ENCODE measurements around the gene WRAP53. TPM values are rescaled to one million over a fixed set of nuclear protein-coding genes. Genes with fewer than 3 reads are reported as not detected.

The WRAP53 gene
- total and polyA plus RNA-seq, 2 of the 13 experiments (the other 11 are each of a cell fraction or from before 2014, with no cell fraction given): 7.0 to 19.5 TPM

GRCh38 chr17:7655541-7655840 is 32.8 kb upstream of the WRAP53 start:
- BruUV-seq (replicated peaks): no TSS peak
- DNase-seq (ENCODE audit: low spot score) (no peak), ATAC-seq (no peak), FAIRE-seq (no peak)
- intact Hi-C loops (cut with micrococcal nuclease; ENCODE audit: unreplicated experiment): no loop called here
- ChIA-PET CTCF (ENCODE audit: low intra/inter-chr PET ratio, low total read pairs) (no interaction called here), POLR2A (interaction anchor here (1.0 kb wide), 1 partner anchor 28 kb away, joined by 5 read pairs; the partner anchor contains the start of gene SAT2)
- Histone ChIP-seq H3K36me3 (replicated peaks in 1 of 2; ENCODE audit: control insufficient read depth in 1 of 2, insufficient read depth in 2 of 2, low read length in 2 of 2) (no peaks in the 10 kb centered on the region), H4K20me1 (ENCODE audit: insufficient read depth, low read length) (no peaks in the 10 kb centered on the region), H3K4me3 (replicated peaks in 1 of 3; ENCODE audit: insufficient read depth in 1 of 3, low read depth in 2 of 3, low read length in 3 of 3) (no peak overlapping the region), H3K4me1 (ENCODE audit: insufficient read depth, low read length) (peaks cover 10% of the 10 kb centered on the region; the same call in 1 of the 2 replicates), H3K9me3 (ENCODE audit: low read length) (no peaks in the 10 kb centered on the region), H3K79me2 (ENCODE audit: insufficient read depth, low read length) (no peaks in the 10 kb centered on the region), H2AFZ (ENCODE audit: low read length) (no peak overlapping the region), H3K27me3 (ENCODE audit: control insufficient read depth in 1 of 2, insufficient read depth in 2 of 2, low read length in 2 of 2) (peaks cover 3 to 49% of the 10 kb centered on the region in 2 experiments), H3K4me2 (ENCODE audit: low read depth, low read length) (no peak overlapping the region), H3K9ac (ENCODE audit: insufficient read depth, low read depth, low read length) (no peak overlapping the region), H3K27ac (ENCODE audit: extremely low read length, insufficient read depth, low read length) (no peak overlapping the region)
- 81% methylated on average over 15 of the region's 17 CpGs for WGBS (ENCODE audit: low lambda C conversion rate)
- TF ChIP-seq ZNF709 (CRISPR knock-in tag; IDR thresholded peaks at IDR 0.05) (no peak), NFE2L1 (CRISPR knock-in tag; IDR thresholded peaks at IDR 0.05; ENCODE audit: borderline replicate concordance) (no peak), HIC2 (CRISPR knock-in tag; IDR thresholded peaks at IDR 0.05; ENCODE audit: low read depth) (no peak), POLR2G (IDR thresholded peaks at IDR 0.05; ENCODE audit: low read depth, low read length) (no peak), ZNF124 (CRISPR knock-in tag; IDR thresholded peaks at IDR 0.05) (no peak), PTBP1 (IDR thresholded peaks at IDR 0.05; ENCODE audit: low read depth, low read length, poor library complexity, severe bottlenecking) (no peak), AGO1 (IDR thresholded peaks at IDR 0.05; ENCODE audit: low read depth, low read length, poor library complexity, severe bottlenecking) (no peak), NR2F1 (CRISPR knock-in tag; IDR thresholded peaks at IDR 0.05) (no peak), REXO4 (CRISPR knock-in tag; IDR thresholded peaks at IDR 0.05; ENCODE audit: borderline replicate concordance) (no peak), YY1 (IDR thresholded peaks at IDR 0.05; ENCODE audit: insufficient read depth, insufficient replicate concordance, low read depth, low read length) (no peak), ARNTL (CRISPR knock-in tag; IDR thresholded peaks at IDR 0.05) (no peak), ZNF557 (CRISPR knock-in tag; IDR thresholded peaks at IDR 0.05) (no peak), HNRNPUL1 (IDR thresholded peaks at IDR 0.05; ENCODE audit: low read depth, low read length) (no peak), HMG20A (CRISPR knock-in tag; IDR thresholded peaks at IDR 0.05; ENCODE audit: borderline replicate concordance) (no peak)
- TF ChIP-seq, protein P1, sequence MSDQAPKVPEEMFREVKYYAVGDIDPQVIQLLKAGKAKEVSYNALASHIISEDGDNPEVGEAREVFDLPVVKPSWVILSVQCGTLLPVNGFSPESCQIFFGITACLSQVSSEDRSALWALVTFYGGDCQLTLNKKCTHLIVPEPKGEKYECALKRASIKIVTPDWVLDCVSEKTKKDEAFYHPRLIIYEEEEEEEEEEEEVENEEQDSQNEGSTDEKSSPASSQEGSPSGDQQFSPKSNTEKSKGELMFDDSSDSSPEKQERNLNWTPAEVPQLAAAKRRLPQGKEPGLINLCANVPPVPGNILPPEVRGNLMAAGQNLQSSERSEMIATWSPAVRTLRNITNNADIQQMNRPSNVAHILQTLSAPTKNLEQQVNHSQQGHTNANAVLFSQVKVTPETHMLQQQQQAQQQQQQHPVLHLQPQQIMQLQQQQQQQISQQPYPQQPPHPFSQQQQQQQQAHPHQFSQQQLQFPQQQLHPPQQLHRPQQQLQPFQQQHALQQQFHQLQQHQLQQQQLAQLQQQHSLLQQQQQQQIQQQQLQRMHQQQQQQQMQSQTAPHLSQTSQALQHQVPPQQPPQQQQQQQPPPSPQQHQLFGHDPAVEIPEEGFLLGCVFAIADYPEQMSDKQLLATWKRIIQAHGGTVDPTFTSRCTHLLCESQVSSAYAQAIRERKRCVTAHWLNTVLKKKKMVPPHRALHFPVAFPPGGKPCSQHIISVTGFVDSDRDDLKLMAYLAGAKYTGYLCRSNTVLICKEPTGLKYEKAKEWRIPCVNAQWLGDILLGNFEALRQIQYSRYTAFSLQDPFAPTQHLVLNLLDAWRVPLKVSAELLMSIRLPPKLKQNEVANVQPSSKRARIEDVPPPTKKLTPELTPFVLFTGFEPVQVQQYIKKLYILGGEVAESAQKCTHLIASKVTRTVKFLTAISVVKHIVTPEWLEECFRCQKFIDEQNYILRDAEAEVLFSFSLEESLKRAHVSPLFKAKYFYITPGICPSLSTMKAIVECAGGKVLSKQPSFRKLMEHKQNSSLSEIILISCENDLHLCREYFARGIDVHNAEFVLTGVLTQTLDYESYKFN (CRISPR knock-in tag; conservative IDR thresholded peaks at IDR 0.05): no peak
- in situ Hi-C loops (cut with HindIII; ENCODE audit: extremely low pct_ligation_motif_present, low pct_unique_long_range_greater_than_20kb): no loop called here
